BJ (cell line): ENCODE results near the gene PHKB. TPM values are rescaled to one million over a fixed set of nuclear protein-coding genes. Genes with fewer than 3 reads are reported as not detected.

Experiments used
- CTCF ChIA-PET: fragments of 350-600 bp; formaldehyde crosslinking; extraction: SDS; loops from one replicate; lab custom pipeline; 2021; ENCODE audit warnings: antibody characterized with exemption, inconsistent platforms; lab: Yijun Ruan, JAX
- POLR2A ChIA-PET: fragments of 300-600 bp; sonication (Branson Sonifier 250); formaldehyde crosslinking; extraction: SDS; loops from one replicate; lab custom pipeline; 2021; ENCODE audit warnings: antibody characterized with exemption; lab: Charles Lee
- DNase-seq: peaks from one replicate; pipeline ENCODE4 v3.0.0-alpha.2; 2011; ENCODE audit warnings: low read depth
- H3K27me3 ChIP-seq: 2 replicates; pipeline ENCODE4 v1.6.0; 2011; ENCODE audit warnings: low read length; ENCODE audit not compliant: control insufficient read depth, insufficient read depth
- H3K36me3 ChIP-seq: 2 replicates; pipeline ENCODE4 v1.5.1; 2011; ENCODE audit warnings: low read length; ENCODE audit not compliant: control insufficient read depth, insufficient read depth
- H3K4me3 ChIP-seq: 2 replicates; pipeline ENCODE4 v1.5.1; 2011; ENCODE audit warnings: low read depth, mild to moderate bottlenecking, control low read depth, low read length
- CTCF ChIP-seq: IDR thresholded peaks from 2 replicates; pipeline ENCODE4 v1.5.1; 2011; ENCODE audit warnings: low read depth, mild to moderate bottlenecking, control low read depth, inconsistent platforms, low read length, moderate library complexity; ENCODE audit not compliant: insufficient read depth
- polyA plus RNA-seq: library from polyadenylated mRNA; depleted of rRNA; stranded (reverse); fragments of >200 nt; gene quantifications from 2 replicates; pipeline ENCODE4 v1.2.3, GENCODE V29; 2011

PHKB gene
- polyA plus RNA-seq, 1 experiment, result 44.9 TPM

GRCh38 chr16:47713225-47713595 is 252.1 kb downstream of the PHKB start:
- peak; percentile 11 for DNase-seq
- CTCF ChIA-PET, result interaction anchor here (0.7 kb wide), 1 partner anchor 11 kb away, joined by 3 read pairs; no protein-coding TSS in a partner anchor
- POLR2A ChIA-PET, result no interaction called here
- Histone ChIP-seq H3K36me3 (no peaks in the 10 kb centered on the region), H3K4me3 (no peak overlapping the region), H3K27me3 (no peaks in the 10 kb centered on the region)
- no peak for TF ChIP-seq CTCF

- POLR2A ChIA-PET, result no interaction called here
- no peak overlapping the region for H3K4me3 ChIP-seq
- CTCF ChIA-PET, result interaction anchor here (1.1 kb wide), 1 partner anchor 11 kb away, joined by 3 read pairs; no protein-coding TSS in a partner anchor
- no peak for DNase-seq
- H3K36me3 ChIP-seq, result no peaks in the 10 kb centered on the region
- no peaks in the 10 kb centered on the region for H3K27me3 ChIP-seq
- no peak for TF ChIP-seq CTCF
These were observed 254.4 kb downstream of the PHKB start for GRCh38 chr16:47715442-47716083.

GRCh38 chr16:47716571-47716970 is 255.4 kb downstream of the PHKB start:
- ChIA-PET CTCF (no interaction called here), POLR2A (no interaction called here)
- Histone ChIP-seq H3K27me3 (no peaks in the 10 kb centered on the region), H3K36me3 (no peaks in the 10 kb centered on the region), H3K4me3 (no peak overlapping the region)
- no peak for TF ChIP-seq CTCF
- no peak for DNase-seq

GRCh38 chr16:47719713-47720112 is 258.6 kb downstream of the PHKB start:
- Histone ChIP-seq H3K27me3 (no peaks in the 10 kb centered on the region), H3K4me3 (no peak overlapping the region), H3K36me3 (no peaks in the 10 kb centered on the region)
- POLR2A ChIA-PET, result no interaction called here
- no peak for DNase-seq
- CTCF ChIA-PET, result no interaction called here
- TF ChIP-seq CTCF, result no peak

- Histone ChIP-seq H3K36me3 (no peaks in the 10 kb centered on the region), H3K27me3 (no peaks in the 10 kb centered on the region), H3K4me3 (no peak overlapping the region)
- DNase-seq, result no peak
- CTCF ChIA-PET, result no interaction called here
- TF ChIP-seq CTCF, result no peak
- POLR2A ChIA-PET, result no interaction called here
These were observed 260.0 kb downstream of the PHKB start for GRCh38 chr16:47721006-47721637.
